ENCODE results near the gene MYO1H.

GRCh38 chr12:109428037-109428629 lies 80.4 kb downstream of the MYO1H start:
- TF ChIP-seq EZH2 (IDR thresholded peaks at IDR 0.05; ENCODE audit: insufficient read depth, low read length) (no peak), CTCF (IDR thresholded peaks at IDR 0.05; ENCODE audit: insufficient read depth, low read depth, low read length) (peak; percentile 99)

Data from astrocyte (in vitro differentiated cells and primary cell).